Smooth muscle cell (in vitro differentiated cells): ENCODE results near the gene RAB40C. TPM values are rescaled to one million over a fixed set of nuclear protein-coding genes. Genes with fewer than 3 reads are reported as not detected.

Experiments
- DNase-seq: peaks from one replicate; lab custom pipeline; 2025; ENCODE audit not compliant: unreplicated experiment; lab: John Stamatoyannopoulos, UW
- H2AFZ ChIP-seq: fragments of 200-600 bp; sonication (generic); 2 replicates; pipeline ENCODE4 v1.6.0; 2016; ENCODE audit warnings: antibody characterized with exemption, low read depth, mild to moderate bottlenecking
- H3F3A ChIP-seq: fragments of 200-600 bp; sonication (generic); 2 replicates; pipeline ENCODE4 v1.6.0; 2017; ENCODE audit warnings: antibody characterized with exemption, low read depth
- H3K27ac ChIP-seq: fragments of 200-600 bp; sonication (generic); 2 replicates; pipeline ENCODE4 v1.5.1; 2016; ENCODE audit warnings: low read depth, mild to moderate bottlenecking
- H3K27me3 ChIP-seq: fragments of 200-600 bp; sonication (generic); 2 replicates; pipeline ENCODE4 v1.6.1; 2016; ENCODE audit warnings: low read depth, mild to moderate bottlenecking
- H3K36me3 ChIP-seq: fragments of 200-600 bp; sonication (generic); 2 replicates; pipeline ENCODE4 v1.5.1; 2016; ENCODE audit warnings: low read depth
- H3K4me1 ChIP-seq: fragments of 200-600 bp; sonication (generic); 2 replicates; pipeline ENCODE4 v1.5.1; 2016; ENCODE audit warnings: low read depth
- H3K4me2 ChIP-seq: fragments of 200-600 bp; sonication (generic); 2 replicates; pipeline ENCODE4 v1.6.0; 2016; ENCODE audit warnings: mild to moderate bottlenecking
- H3K4me3 ChIP-seq: fragments of 200-600 bp; sonication (generic); 2 replicates; pipeline ENCODE4 v1.5.1; 2016; ENCODE audit warnings: mild to moderate bottlenecking
- H3K79me2 ChIP-seq: fragments of 200-600 bp; sonication (generic); 2 replicates; pipeline ENCODE4 v1.6.0; 2016; ENCODE audit warnings: low read depth, mild to moderate bottlenecking
- H3K9ac ChIP-seq: fragments of 200-600 bp; sonication (generic); 2 replicates; pipeline ENCODE4 v1.6.0; 2016; ENCODE audit warnings: low read depth
- H3K9me3 ChIP-seq: fragments of 200-600 bp; sonication (generic); replicated peaks from 2 replicates; pipeline ENCODE4 v1.5.1; 2016; ENCODE audit warnings: low read depth
- H4K20me1 ChIP-seq: fragments of 200-600 bp; sonication (generic); 2 replicates; pipeline ENCODE4 v1.6.0; 2016; ENCODE audit warnings: low read depth
- WGBS: methylation state at CpG from one replicate; pipeline ENCODE4 v1.1.7; 2016; ENCODE audit warnings: low lambda C conversion rate; 5-methylcytosine and 5-hydroxymethylcytosine counted together
- polyA plus RNA-seq: library from polyadenylated mRNA; unstranded; fragments of >200 nt; fragmentation: Nextera tagmentation; extraction: Ambion mirVana; gene quantifications from 2 replicates; pipeline ENCODE4 v1.2.1, GENCODE V29; 2016
- total RNA-seq: library from RNA; depleted of rRNA; stranded (reverse); fragments of >200 nt; gene quantifications from 2 replicates; pipeline ENCODE4 v1.2.3, GENCODE V29; 2014
- TF ChIP-seq, protein P1 (sequence below): fragments of 200-600 bp; sonication (generic); IDR thresholded peaks from 2 replicates; pipeline ENCODE4 v1.5.1; 2017; ENCODE audit warnings: borderline replicate concordance, mild to moderate bottlenecking, antibody characterized with exemption; ENCODE audit not compliant: insufficient read depth, poor library complexity, severe bottlenecking

Gene RAB40C
- total and polyA plus RNA-seq, 2 experiments from 2014 or later = 21.2 to 28.3 TPM

DNA sequence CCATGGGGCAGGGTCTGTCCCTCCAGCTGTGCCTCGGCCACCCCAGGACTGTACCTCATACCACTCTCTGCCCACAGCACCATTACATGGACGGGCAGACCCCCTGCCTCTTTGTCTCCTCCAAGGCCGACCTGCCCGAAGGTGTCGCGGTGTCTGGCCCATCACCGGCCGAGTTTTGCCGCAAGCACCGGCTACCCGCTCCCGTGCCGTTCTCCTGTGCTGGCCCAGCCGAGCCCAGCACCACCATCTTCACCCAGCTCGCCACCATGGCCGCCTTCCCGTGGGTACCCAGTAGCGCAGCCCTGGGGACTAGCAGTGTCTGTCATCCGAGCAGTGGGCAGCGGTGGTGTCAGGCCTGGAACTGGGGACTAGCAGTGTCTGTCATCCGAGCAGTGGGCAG lies 83.0 kb downstream of the RAB40C start:
- TF ChIP-seq, protein P1, sequence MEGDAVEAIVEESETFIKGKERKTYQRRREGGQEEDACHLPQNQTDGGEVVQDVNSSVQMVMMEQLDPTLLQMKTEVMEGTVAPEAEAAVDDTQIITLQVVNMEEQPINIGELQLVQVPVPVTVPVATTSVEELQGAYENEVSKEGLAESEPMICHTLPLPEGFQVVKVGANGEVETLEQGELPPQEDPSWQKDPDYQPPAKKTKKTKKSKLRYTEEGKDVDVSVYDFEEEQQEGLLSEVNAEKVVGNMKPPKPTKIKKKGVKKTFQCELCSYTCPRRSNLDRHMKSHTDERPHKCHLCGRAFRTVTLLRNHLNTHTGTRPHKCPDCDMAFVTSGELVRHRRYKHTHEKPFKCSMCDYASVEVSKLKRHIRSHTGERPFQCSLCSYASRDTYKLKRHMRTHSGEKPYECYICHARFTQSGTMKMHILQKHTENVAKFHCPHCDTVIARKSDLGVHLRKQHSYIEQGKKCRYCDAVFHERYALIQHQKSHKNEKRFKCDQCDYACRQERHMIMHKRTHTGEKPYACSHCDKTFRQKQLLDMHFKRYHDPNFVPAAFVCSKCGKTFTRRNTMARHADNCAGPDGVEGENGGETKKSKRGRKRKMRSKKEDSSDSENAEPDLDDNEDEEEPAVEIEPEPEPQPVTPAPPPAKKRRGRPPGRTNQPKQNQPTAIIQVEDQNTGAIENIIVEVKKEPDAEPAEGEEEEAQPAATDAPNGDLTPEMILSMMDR = no peak
- no peaks in the 10 kb centered on the region for H3K9me3 ChIP-seq
- H3K27me3 ChIP-seq = no peaks in the 10 kb centered on the region
- peaks cover 4% of the 10 kb centered on the region for H3F3A ChIP-seq
- peaks cover 35% of the 10 kb centered on the region for H4K20me1 ChIP-seq
- peaks cover 22% of the 10 kb centered on the region for H3K79me2 ChIP-seq
- no peaks in the 10 kb centered on the region for H3K36me3 ChIP-seq
- no peak overlapping the region for H3K27ac ChIP-seq
- WGBS = 94% methylated on average over 21 of the region's 21 CpGs
- no peak overlapping the region for H2AFZ ChIP-seq
- no peak overlapping the region for H3K4me3 ChIP-seq
- no peak overlapping the region for H3K4me2 ChIP-seq
- no peak for DNase-seq
- no peak overlapping the region for H3K9ac ChIP-seq
- peaks cover 11% of the 10 kb centered on the region for H3K4me1 ChIP-seq

DNA sequence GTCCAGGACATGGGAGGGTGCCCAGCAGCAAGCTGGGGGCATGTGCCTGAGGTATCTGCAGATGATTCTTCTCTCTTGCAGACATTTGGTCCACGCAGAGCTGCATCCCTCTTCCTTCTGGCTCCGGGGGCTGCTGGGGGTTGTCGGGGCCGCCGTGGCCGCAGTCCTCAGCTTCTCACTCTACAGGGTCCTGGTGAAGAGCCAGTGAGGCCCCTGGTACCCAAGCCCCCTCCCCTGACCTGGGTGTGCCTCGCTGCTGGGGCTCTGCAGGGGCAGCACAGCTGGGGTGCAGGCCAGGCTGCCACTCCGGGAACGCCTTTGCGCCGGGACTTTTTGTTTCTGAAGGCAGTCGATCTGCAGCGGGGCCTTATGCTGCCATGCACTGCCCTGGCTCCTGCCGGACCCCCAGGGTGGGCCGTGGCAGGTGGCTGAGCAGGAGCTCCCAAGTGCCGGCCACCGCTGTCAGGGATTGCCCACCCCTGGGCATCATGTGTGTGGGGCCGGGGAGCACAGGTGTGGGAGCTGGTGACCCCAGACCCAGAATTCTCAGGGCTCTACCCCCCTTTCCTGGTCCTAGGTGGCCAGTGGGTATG lies 83.6 kb downstream of the RAB40C start:
- 98% methylated on average over 18 of the region's 18 CpGs for WGBS

DNA sequence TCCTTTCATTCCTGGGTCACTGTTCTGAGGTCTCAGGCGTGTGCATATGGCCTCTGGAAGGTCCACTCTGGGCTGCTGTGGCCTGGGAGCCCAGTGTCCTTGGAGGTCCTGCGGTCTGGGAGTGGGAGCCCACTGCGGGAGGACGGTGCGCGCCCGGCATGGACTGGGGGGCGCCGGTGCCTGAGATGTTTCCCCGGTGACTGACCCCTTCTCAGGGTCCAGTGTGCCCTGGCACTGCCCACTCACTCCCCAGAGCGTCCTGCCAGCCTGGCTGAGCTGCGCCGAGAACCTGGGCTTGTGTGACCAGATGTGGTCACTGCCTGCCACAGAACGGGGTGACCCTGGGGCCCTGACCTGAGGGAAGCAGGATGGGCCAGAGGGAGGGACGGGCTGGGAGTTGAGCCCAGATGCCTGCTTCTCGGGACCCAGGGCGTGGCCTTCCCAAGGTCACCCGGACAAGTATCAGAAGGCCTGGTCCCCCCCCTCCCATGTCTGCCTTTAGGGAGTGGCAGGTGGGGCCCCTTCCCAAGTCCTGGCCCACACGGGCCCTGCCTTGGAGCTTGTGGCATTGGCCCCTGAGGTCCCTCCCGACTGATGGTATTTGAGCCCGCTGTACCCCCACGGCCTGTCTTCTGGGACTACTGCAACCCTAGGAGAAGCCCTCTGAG lies 84.5 kb downstream of the RAB40C start:
- Histone ChIP-seq H3K27me3 (no peaks in the 10 kb centered on the region), H3K4me2 (no peak overlapping the region), H3F3A (peaks cover 4% of the 10 kb centered on the region), H3K4me3 (no peak overlapping the region), H4K20me1 (peaks cover 24% of the 10 kb centered on the region), H3K79me2 (peaks cover 8% of the 10 kb centered on the region), H3K9me3 (no peaks in the 10 kb centered on the region), H3K4me1 (peaks cover 6% of the 10 kb centered on the region), H3K36me3 (no peaks in the 10 kb centered on the region), H3K9ac (no peak overlapping the region), H2AFZ (no peak overlapping the region), H3K27ac (no peak overlapping the region)
- TF ChIP-seq, protein P1 = no peak
- no peak for DNase-seq
- WGBS = 90% methylated on average over 22 of the region's 22 CpGs

More for the DNA sequence above, 83.6 kb downstream of the RAB40C start:
- Histone ChIP-seq H3K79me2 (peaks cover 16% of the 10 kb centered on the region), H3K4me1 (peaks cover 11% of the 10 kb centered on the region), H4K20me1 (peaks cover 33% of the 10 kb centered on the region), H3K9me3 (no peaks in the 10 kb centered on the region), H3K9ac (no peak overlapping the region), H3K27me3 (no peaks in the 10 kb centered on the region), H3K4me2 (no peak overlapping the region), H2AFZ (no peak overlapping the region), H3K27ac (no peak overlapping the region), H3K4me3 (no peak overlapping the region), H3F3A (peaks cover 4% of the 10 kb centered on the region), H3K36me3 (no peaks in the 10 kb centered on the region)
- TF ChIP-seq, protein P1 = no peak
- no peak for DNase-seq
